WTC11 (cell line): ENCODE data around the gene HES1.
A peak's percentile ranks its signal among the peaks of the same experiment; 100 is the strongest.

Experiments used
- CREB1 ChIP-seq: sonication (generic); formaldehyde crosslinking; IDR thresholded peaks from 2 replicates; pipeline ENCODE4 v1.8.0; 2023; ENCODE audit warnings: mild to moderate bottlenecking, missing genetic modification reagents
- MAX ChIP-seq: sonication (generic); formaldehyde crosslinking; IDR thresholded peaks from 2 replicates; pipeline ENCODE4 v1.8.0; 2022; ENCODE audit warnings: mild to moderate bottlenecking, missing genetic modification reagents
- MYBL2 ChIP-seq: sonication (generic); formaldehyde crosslinking; IDR thresholded peaks from 2 replicates; pipeline ENCODE4 v1.8.1; 2023; ENCODE audit warnings: mild to moderate bottlenecking, moderate library complexity, missing genetic modification reagents
- NR2C2 ChIP-seq: sonication (generic); formaldehyde crosslinking; IDR thresholded peaks from 2 replicates; pipeline ENCODE4 v1.8.0; 2022; ENCODE audit warnings: mild to moderate bottlenecking, missing genetic modification reagents
- USF2 ChIP-seq: sonication (generic); formaldehyde crosslinking; IDR thresholded peaks from 2 replicates; pipeline ENCODE4 v1.8.1; 2023; ENCODE audit warnings: mild to moderate bottlenecking, missing genetic modification reagents, moderate library complexity
- ZBTB21 ChIP-seq: sonication (generic); formaldehyde crosslinking; IDR thresholded peaks from 2 replicates; pipeline ENCODE4 v1.8.1; 2023; ENCODE audit warnings: mild to moderate bottlenecking, missing genetic modification reagents, borderline replicate concordance
- TF ChIP-seq, protein P1 (sequence below): fragments of 200-600 bp; IDR thresholded peaks from 2 replicates; pipeline ENCODE4 v1.8.0; 2022; ENCODE audit warnings: antibody characterized with exemption
- TF ChIP-seq, protein P2 (sequence below): sonication (generic); formaldehyde crosslinking; conservative IDR thresholded peaks from 2 replicates; pipeline ENCODE4 v1.8.1; 2022; ENCODE audit warnings: mild to moderate bottlenecking, missing genetic modification reagents

- TF ChIP-seq NR2C2 (CRISPR knock-in tag) = no peak
- no peak for TF ChIP-seq USF2 (CRISPR knock-in tag)
- no peak for TF ChIP-seq CREB1 (CRISPR knock-in tag)
- TF ChIP-seq MYBL2 (CRISPR knock-in tag) = peak; percentile 76; the same call in 1 of the 2 replicates
- TF ChIP-seq, protein P1, sequence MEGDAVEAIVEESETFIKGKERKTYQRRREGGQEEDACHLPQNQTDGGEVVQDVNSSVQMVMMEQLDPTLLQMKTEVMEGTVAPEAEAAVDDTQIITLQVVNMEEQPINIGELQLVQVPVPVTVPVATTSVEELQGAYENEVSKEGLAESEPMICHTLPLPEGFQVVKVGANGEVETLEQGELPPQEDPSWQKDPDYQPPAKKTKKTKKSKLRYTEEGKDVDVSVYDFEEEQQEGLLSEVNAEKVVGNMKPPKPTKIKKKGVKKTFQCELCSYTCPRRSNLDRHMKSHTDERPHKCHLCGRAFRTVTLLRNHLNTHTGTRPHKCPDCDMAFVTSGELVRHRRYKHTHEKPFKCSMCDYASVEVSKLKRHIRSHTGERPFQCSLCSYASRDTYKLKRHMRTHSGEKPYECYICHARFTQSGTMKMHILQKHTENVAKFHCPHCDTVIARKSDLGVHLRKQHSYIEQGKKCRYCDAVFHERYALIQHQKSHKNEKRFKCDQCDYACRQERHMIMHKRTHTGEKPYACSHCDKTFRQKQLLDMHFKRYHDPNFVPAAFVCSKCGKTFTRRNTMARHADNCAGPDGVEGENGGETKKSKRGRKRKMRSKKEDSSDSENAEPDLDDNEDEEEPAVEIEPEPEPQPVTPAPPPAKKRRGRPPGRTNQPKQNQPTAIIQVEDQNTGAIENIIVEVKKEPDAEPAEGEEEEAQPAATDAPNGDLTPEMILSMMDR = no peak
- peak; percentile 47; the same call in 1 of the 2 replicates for TF ChIP-seq MAX (CRISPR knock-in tag)
- TF ChIP-seq, protein P2, sequence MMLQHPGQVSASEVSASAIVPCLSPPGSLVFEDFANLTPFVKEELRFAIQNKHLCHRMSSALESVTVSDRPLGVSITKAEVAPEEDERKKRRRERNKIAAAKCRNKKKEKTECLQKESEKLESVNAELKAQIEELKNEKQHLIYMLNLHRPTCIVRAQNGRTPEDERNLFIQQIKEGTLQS (CRISPR knock-in tag) = no peak
- no peak for TF ChIP-seq ZBTB21 (CRISPR knock-in tag)
Measured at GRCh38 chr3:194140520-194141414, 4.8 kb downstream of the HES1 start.
